GM19239 (cell line): Measurements from ENCODE around the gene COL4A2.
"Not testable (repeated sequence)": the region's sequence is repeated elsewhere in the genome, so short reads cannot be mapped to it uniquely, and the experiment has no call there.

Experiments
- DNase-seq: peaks from one replicate; pipeline ENCODE4 v3.0.0; 2011; ENCODE audit warnings: low spot score; ENCODE audit not compliant: insufficient read length
- FAIRE-seq: peaks from 2 replicates; lab custom pipeline; 2011; peaks lifted over from hg19 to GRCh38; lab: Jason Lieb, UNC

COL4A2 gene

GRCh38 chr13:110476220-110476617 is 169.1 kb downstream of the COL4A2 start:
- FAIRE-seq (no peak), DNase-seq (no peak)

GRCh38 chr13:110477706-110478245 is 170.7 kb downstream of the COL4A2 start:
- FAIRE-seq (no peak), DNase-seq (no peak)

GRCh38 chr13:110478405-110479214 is 171.5 kb downstream of the COL4A2 start:
- FAIRE-seq (no peak), DNase-seq (no peak)

GRCh38 chr13:110479215-110479545 is 172.1 kb downstream of the COL4A2 start:
- FAIRE-seq: no peak
- no peak for DNase-seq

GRCh38 chr13:110479648-110480047 is 172.6 kb downstream of the COL4A2 start:
- FAIRE-seq (no peak), DNase-seq (no peak)

- DNase-seq (no peak), FAIRE-seq (no peak)
Observed at GRCh38 chr13:110480161-110480560, 173.1 kb downstream of the COL4A2 start.

GRCh38 chr13:110483386-110483968 is 176.4 kb downstream of the COL4A2 start:
- FAIRE-seq (no peak), DNase-seq (no peak)

- no peak for DNase-seq
- FAIRE-seq: no peak
Observed at GRCh38 chr13:110484290-110485048, 177.4 kb downstream of the COL4A2 start.

GRCh38 chr13:110485604-110486003 is 178.5 kb downstream of the COL4A2 start:
- FAIRE-seq (no peak), DNase-seq (no peak)

GRCh38 chr13:110486061-110486715 is 179.1 kb downstream of the COL4A2 start:
- DNase-seq (no peak), FAIRE-seq (no peak)

- DNase-seq, FAIRE-seq: not testable (repeated sequence)
Observed at GRCh38 chr13:110486880-110487279, 179.8 kb downstream of the COL4A2 start.

GRCh38 chr13:110490009-110490770 is 183.1 kb downstream of the COL4A2 start:
- DNase-seq (no peak), FAIRE-seq (no peak)

GRCh38 chr13:110491869-110492678 is 185.0 kb downstream of the COL4A2 start:
- DNase-seq (no peak), FAIRE-seq (no peak)

- no peak for DNase-seq
- FAIRE-seq: no peak
Observed at GRCh38 chr13:110492679-110493593, 185.9 kb downstream of the COL4A2 start.

GRCh38 chr13:110493613-110494012 is 186.5 kb downstream of the COL4A2 start:
- DNase-seq: no peak
- FAIRE-seq: no peak

GRCh38 chr13:110495376-110495775 is 188.3 kb downstream of the COL4A2 start:
- no peak for DNase-seq
- no peak for FAIRE-seq

- DNase-seq (no peak), FAIRE-seq (no peak)
Observed at GRCh38 chr13:110495881-110496280, 188.8 kb downstream of the COL4A2 start.

- no peak for DNase-seq
- no peak for FAIRE-seq
Observed at GRCh38 chr13:110496281-110496680, 189.2 kb downstream of the COL4A2 start.
